ENCODE results near the gene GFRA1. TPM values are rescaled to one million over a fixed set of nuclear protein-coding genes. Genes with fewer than 3 reads are reported as not detected.

Gene GFRA1
- polyA plus RNA-seq, 2 of the 4 experiments (the other 2 are of a cell fraction): 4.0 to 9.5 TPM

DNA sequence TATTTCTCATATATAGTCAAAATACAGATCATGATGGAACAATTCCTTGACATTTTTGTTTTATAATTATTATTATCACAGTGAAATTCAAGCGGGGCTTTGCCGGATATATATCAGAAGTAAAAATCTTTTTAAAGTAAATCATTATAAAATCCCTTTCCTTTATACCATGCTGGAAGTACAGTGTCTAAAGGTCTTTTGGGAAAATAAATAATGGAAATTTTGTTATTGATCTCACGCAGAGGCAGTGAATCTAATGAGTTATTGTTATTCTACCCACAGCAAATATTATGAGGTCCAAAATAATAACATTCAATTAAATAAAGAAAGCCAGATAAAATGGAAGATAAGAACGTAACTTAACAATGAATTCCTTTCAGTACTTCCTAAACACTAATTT is 33.8 kb downstream of the GFRA1 start:
- CTCF ChIA-PET: no interaction called here
- Histone ChIP-seq H3K4me3 (no peak overlapping the region), H3K27ac (no peak overlapping the region), H3K4me2 (no peak overlapping the region), H3K4me1 (no peaks in the 10 kb centered on the region), H3K9me3 (no peaks in the 10 kb centered on the region)
- ATAC-seq (no peak), FAIRE-seq (no peak), DNase-seq (ENCODE audit: low read depth in 1 of 2, low spot score in 1 of 2) (no peak)
- POLR2A ChIA-PET: no interaction called here
- TF ChIP-seq, protein P1, sequence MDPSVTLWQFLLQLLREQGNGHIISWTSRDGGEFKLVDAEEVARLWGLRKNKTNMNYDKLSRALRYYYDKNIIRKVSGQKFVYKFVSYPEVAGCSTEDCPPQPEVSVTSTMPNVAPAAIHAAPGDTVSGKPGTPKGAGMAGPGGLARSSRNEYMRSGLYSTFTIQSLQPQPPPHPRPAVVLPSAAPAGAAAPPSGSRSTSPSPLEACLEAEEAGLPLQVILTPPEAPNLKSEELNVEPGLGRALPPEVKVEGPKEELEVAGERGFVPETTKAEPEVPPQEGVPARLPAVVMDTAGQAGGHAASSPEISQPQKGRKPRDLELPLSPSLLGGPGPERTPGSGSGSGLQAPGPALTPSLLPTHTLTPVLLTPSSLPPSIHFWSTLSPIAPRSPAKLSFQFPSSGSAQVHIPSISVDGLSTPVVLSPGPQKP (IDR thresholded peaks at IDR 0.05; ENCODE audit: low read depth, low read length): no peak
- TF ChIP-seq CHD4 (IDR thresholded peaks at IDR 0.05; ENCODE audit: borderline replicate concordance): no peak
- no peak for TF ChIP-seq HOXB13 (CRISPR knock-in tag; IDR thresholded peaks at IDR 0.05; ENCODE audit: low read depth)
- TF ChIP-seq, protein P2, sequence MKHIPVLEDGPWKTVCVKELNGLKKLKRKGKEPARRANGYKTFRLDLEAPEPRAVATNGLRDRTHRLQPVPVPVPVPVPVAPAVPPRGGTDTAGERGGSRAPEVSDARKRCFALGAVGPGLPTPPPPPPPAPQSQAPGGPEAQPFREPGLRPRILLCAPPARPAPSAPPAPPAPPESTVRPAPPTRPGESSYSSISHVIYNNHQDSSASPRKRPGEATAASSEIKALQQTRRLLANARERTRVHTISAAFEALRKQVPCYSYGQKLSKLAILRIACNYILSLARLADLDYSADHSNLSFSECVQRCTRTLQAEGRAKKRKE (CRISPR knock-in tag; IDR thresholded peaks at IDR 0.05; ENCODE audit: low read depth): no peak
- no peak for TF ChIP-seq HEYL (CRISPR knock-in tag; IDR thresholded peaks at IDR 0.05)
- no peak for TF ChIP-seq POLR2A (IDR thresholded peaks at IDR 0.05; ENCODE audit: low read length)
- TF ChIP-seq, protein P3, sequence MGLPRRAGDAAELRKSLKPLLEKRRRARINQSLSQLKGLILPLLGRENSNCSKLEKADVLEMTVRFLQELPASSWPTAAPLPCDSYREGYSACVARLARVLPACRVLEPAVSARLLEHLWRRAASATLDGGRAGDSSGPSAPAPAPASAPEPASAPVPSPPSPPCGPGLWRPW (IDR thresholded peaks at IDR 0.05): no peak
- TF ChIP-seq CHD2 (IDR thresholded peaks at IDR 0.05; ENCODE audit: low read length, partially characterized antibody): no peak
- no peak for TF ChIP-seq HOXA7 (CRISPR knock-in tag; IDR thresholded peaks at IDR 0.05)
- TF ChIP-seq ZSCAN20 (CRISPR knock-in tag; IDR thresholded peaks at IDR 0.05): no peak
- TF ChIP-seq USF2 (IDR thresholded peaks at IDR 0.05): no peak
- no peak for TF ChIP-seq HDAC2 (IDR thresholded peaks at IDR 0.05)
- no peak for TF ChIP-seq BHLHE40 (IDR thresholded peaks at IDR 0.05; ENCODE audit: low read depth, low read length)
- TF ChIP-seq FOXS1 (CRISPR knock-in tag; IDR thresholded peaks at IDR 0.05): no peak
- no peak for TF ChIP-seq SREBF2 (IDR thresholded peaks at IDR 0.05)
- TF ChIP-seq POLR2AphosphoS2 (conservative IDR thresholded peaks at IDR 0.05; ENCODE audit: low read length): no peak
- TF ChIP-seq BCL3 (IDR thresholded peaks at IDR 0.05): no peak
- no peak for TF ChIP-seq MAFK (IDR thresholded peaks at IDR 0.05; ENCODE audit: partially characterized antibody)
- TF ChIP-seq MAZ (IDR thresholded peaks at IDR 0.05; ENCODE audit: borderline replicate concordance, low read depth, low read length): no peak
- TF ChIP-seq NR3C1 (IDR thresholded peaks at IDR 0.05): no peak
- WGBS (ENCODE audit: missing lambda C conversion rate): 82% methylated on average over 4 of the region's 4 CpGs

GRCh38 chr10:116237970-116238369 is 35.0 kb downstream of the GFRA1 start:
- Histone ChIP-seq H3K4me1 (no peaks in the 10 kb centered on the region), H3K9me3 (no peaks in the 10 kb centered on the region), H3K4me2 (no peak overlapping the region), H3K27ac (no peak overlapping the region), H3K4me3 (no peak overlapping the region)
- 82% methylated on average over 15 of the region's 15 CpGs for WGBS (ENCODE audit: missing lambda C conversion rate)
- ChIA-PET CTCF (interaction anchor here (0.6 kb wide), 1 partner anchor 1258 kb away, joined by 3 read pairs; no protein-coding TSS in a partner anchor), POLR2A (no interaction called here)
- FAIRE-seq (no peak), ATAC-seq (no peak), DNase-seq (ENCODE audit: low read depth in 1 of 2, low spot score in 1 of 2) (no peak)
- TF ChIP-seq CHD4 (IDR thresholded peaks at IDR 0.05; ENCODE audit: borderline replicate concordance) (no peak), ZNF302 (CRISPR knock-in tag; IDR thresholded peaks at IDR 0.05) (no peak), RCOR1 (IDR thresholded peaks at IDR 0.05; ENCODE audit: low read depth, low read length) (no peak), POLR2A (IDR thresholded peaks at IDR 0.05; ENCODE audit: low read length) (no peak), TP53 (CRISPR knock-in tag; IDR thresholded peaks at IDR 0.05) (no peak), RAD21 (conservative IDR thresholded peaks at IDR 0.05 in 1 of 2, IDR thresholded peaks at IDR 0.05 in 1 of 2) (no peak), GATA3 (IDR thresholded peaks at IDR 0.05; ENCODE audit: borderline replicate concordance) (no peak), KDM1A (IDR thresholded peaks at IDR 0.05; ENCODE audit: low read depth) (no peak), EP300 (IDR thresholded peaks at IDR 0.05) (no peak), ZSCAN20 (CRISPR knock-in tag; IDR thresholded peaks at IDR 0.05) (no peak), POLR2AphosphoS2 (conservative IDR thresholded peaks at IDR 0.05; ENCODE audit: low read length) (no peak), SREBF2 (IDR thresholded peaks at IDR 0.05) (no peak), PHF8 (IDR thresholded peaks at IDR 0.05; ENCODE audit: borderline replicate concordance, low read depth) (no peak), MYC (IDR thresholded peaks at IDR 0.05; ENCODE audit: borderline replicate concordance, low read length) (no peak), HOXB13 (CRISPR knock-in tag; IDR thresholded peaks at IDR 0.05; ENCODE audit: low read depth) (no peak), ZFP36 (IDR thresholded peaks at IDR 0.05; ENCODE audit: borderline replicate concordance, partially characterized antibody) (no peak), NR3C1 (IDR thresholded peaks at IDR 0.05) (no peak), HDAC2 (IDR thresholded peaks at IDR 0.05) (no peak)
- TF ChIP-seq, protein P3 (IDR thresholded peaks at IDR 0.05): no peak
